ENCODE data around the gene PLEKHA8.

PLEKHA8 gene

DNA sequence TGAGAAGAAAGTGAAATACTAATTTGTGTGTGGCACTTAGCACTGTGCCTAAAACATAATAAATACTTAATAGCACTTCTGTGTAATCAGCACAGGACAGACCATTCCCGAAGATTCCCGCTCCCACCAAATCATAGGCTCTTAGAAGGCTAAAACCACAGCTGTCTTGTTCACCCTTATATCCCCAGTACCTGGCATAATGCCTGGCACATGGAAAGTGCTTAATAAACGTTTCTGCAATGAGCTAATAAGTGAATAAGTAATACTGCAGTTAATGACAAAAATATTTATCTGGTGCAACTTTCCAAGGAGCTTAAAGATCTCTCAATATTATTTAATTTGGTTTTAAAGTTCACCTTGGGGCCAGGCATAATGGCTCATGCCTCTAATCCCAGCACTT lies 149.8 kb downstream of the PLEKHA8 start:
- Histone ChIP-seq H3K4me1 (ENCODE audit: control insufficient read depth, insufficient read depth, low read length) (peaks cover 15% of the 10 kb centered on the region), H3K36me3 (ENCODE audit: control insufficient read depth, insufficient read depth, low read length) (no peaks in the 10 kb centered on the region), H3K27ac (ENCODE audit: low read depth, low read length) (no peak overlapping the region), H3K27me3 (ENCODE audit: control insufficient read depth, insufficient read depth, low read length) (no peaks in the 10 kb centered on the region), H3K4me3 (ENCODE audit: low read depth, low read length) (no peak overlapping the region), H3K9ac (ENCODE audit: low read length) (no peak overlapping the region), H3K9me3 (ENCODE audit: control insufficient read depth, insufficient read depth, low read depth, low read length) (no peaks in the 10 kb centered on the region)

- no peak overlapping the region for H3K4me3 ChIP-seq (ENCODE audit: low read depth, low read length)
- no peaks in the 10 kb centered on the region for H3K27me3 ChIP-seq (ENCODE audit: control insufficient read depth, insufficient read depth, low read length)
- no peaks in the 10 kb centered on the region for H3K9me3 ChIP-seq (ENCODE audit: control insufficient read depth, insufficient read depth, low read depth, low read length)
- peaks cover 9% of the 10 kb centered on the region for H3K4me1 ChIP-seq (ENCODE audit: control insufficient read depth, insufficient read depth, low read length)
- H3K36me3 ChIP-seq (ENCODE audit: control insufficient read depth, insufficient read depth, low read length) = no peaks in the 10 kb centered on the region
- no peak overlapping the region for H3K9ac ChIP-seq (ENCODE audit: low read length)
- no peak overlapping the region for H3K27ac ChIP-seq (ENCODE audit: low read depth, low read length)
Observed at GRCh38 chr7:30178748-30179436, 150.7 kb downstream of the PLEKHA8 start.
